CD4-positive, CD25-positive, alpha-beta regulatory T cell (primary cell): ENCODE data around the gene CMTM8. TPM values are rescaled to one million over a fixed set of nuclear protein-coding genes. Genes with fewer than 3 reads are reported as not detected.
"Not testable (repeated sequence)": the region's sequence is repeated elsewhere in the genome, so short reads cannot be mapped to it uniquely, and the experiment has no call there.

Source experiments
- ATAC-seq, 2 donors: fragments of 150-1000 bp; cut with Tn5 transposase; one replicate each; pipeline ENCODE4 v1.10.0; 2021; ENCODE audit warnings: low read depth in 2 of 2, moderate number of reproducible peaks in 2 of 2, moderate library complexity in 1 of 2
- DNase-seq, 3 donors: peaks; one replicate each; pipeline versions ENCODE4 v3.0.0 to v3.0.0-alpha.2; 2012 to 2022; ENCODE audit warnings: mixed read lengths in 1 of 3
- H3K27ac ChIP-seq: one replicate; pipeline ENCODE4 v1.7.0; 2013; ENCODE audit warnings: mild to moderate bottlenecking, low read length; ENCODE audit not compliant: insufficient read depth, poor library complexity, severe bottlenecking
- H3K27me3 ChIP-seq: one replicate; pipeline ENCODE4 v1.7.0; 2013; ENCODE audit warnings: low read length; ENCODE audit not compliant: control insufficient read depth, insufficient read depth
- H3K36me3 ChIP-seq: one replicate; pipeline ENCODE4 v1.7.0; 2013; ENCODE audit warnings: mild to moderate bottlenecking, low read length, moderate library complexity; ENCODE audit not compliant: control insufficient read depth, insufficient read depth
- H3K4me1 ChIP-seq: 2 replicates; pipeline ENCODE4 v1.7.0; 2013; ENCODE audit warnings: mild to moderate bottlenecking, low read length; ENCODE audit not compliant: insufficient read depth, control insufficient read depth, poor library complexity, severe bottlenecking
- H3K4me3 ChIP-seq: one replicate; pipeline ENCODE4 v1.7.0; 2013; ENCODE audit warnings: low read depth, mild to moderate bottlenecking, low read length, moderate library complexity
- H3K9me3 ChIP-seq, 2 experiments: 1 replicate in 1 of 2; 2 replicates in 1 of 2; pipeline ENCODE4 v1.7.0; 2013; ENCODE audit warnings: low read length in 2 of 2, mild to moderate bottlenecking in 1 of 2, moderate library complexity in 1 of 2; ENCODE audit not compliant: control insufficient read depth in 2 of 2
- H3K27ac Mint-ChIP-seq, 3 donors: one replicate each; pipeline ENCODE4 v1.8.0; 2020 to 2022; ENCODE audit warnings: mild to moderate bottlenecking in 3 of 3, mixed read lengths in 3 of 3, moderate library complexity in 2 of 3
- H3K27me3 Mint-ChIP-seq: one replicate; pipeline ENCODE4 v1.8.0; 2022; ENCODE audit warnings: mild to moderate bottlenecking, mixed read lengths
- H3K36me3 Mint-ChIP-seq: one replicate; pipeline ENCODE4 v1.8.0; 2020; ENCODE audit warnings: mixed read lengths
- H3K4me1 Mint-ChIP-seq, 4 donors: one replicate each; pipeline ENCODE4 v1.8.0; 2020 to 2022; ENCODE audit warnings: mixed read lengths in 4 of 4, mild to moderate bottlenecking in 1 of 4
- H3K4me3 Mint-ChIP-seq, 4 donors: one replicate each; pipeline ENCODE4 v1.8.0; 2020 to 2022; ENCODE audit warnings: mild to moderate bottlenecking in 4 of 4, mixed read lengths in 4 of 4, moderate library complexity in 3 of 4
- H3K9me3 Mint-ChIP-seq, 7 donors: one replicate each; pipeline ENCODE4 v1.8.0; 2020 to 2022; ENCODE audit warnings: mixed read lengths in 7 of 7, mild to moderate bottlenecking in 3 of 7, moderate library complexity in 2 of 7
- polyA plus RNA-seq, 4 donors: library from polyadenylated mRNA; unstranded; fragments of 300-500 nt; fragmentation: Illumina TruSeq; gene quantifications; one replicate each; pipeline ENCODE4 v1.2.3, GENCODE V29; 2021
- total RNA-seq: library from RNA; stranded (reverse); gene quantifications from one replicate; pipeline ENCODE4 v1.2.3, GENCODE V29; 2022

Gene CMTM8
- total and polyA plus RNA-seq, 5 donors from 2014 or later, result 5.8 to 14.6 (median 13.1) TPM

GRCh38 chr3:32228743-32229142, 9.7 kb upstream of the CMTM8 start:
- not testable (repeated sequence) for H3K9me3 ChIP-seq, H3K27ac Mint-ChIP-seq, ATAC-seq, DNase-seq, H3K27me3 ChIP-seq, H3K36me3 ChIP-seq, H3K4me3 Mint-ChIP-seq, H3K4me3 ChIP-seq, H3K9me3 Mint-ChIP-seq, H3K4me1 Mint-ChIP-seq, H3K4me1 ChIP-seq, H3K36me3 Mint-ChIP-seq, H3K27ac ChIP-seq
- H3K27me3 Mint-ChIP-seq, result peaks cover 27% of the 10 kb centered on the region

DNA sequence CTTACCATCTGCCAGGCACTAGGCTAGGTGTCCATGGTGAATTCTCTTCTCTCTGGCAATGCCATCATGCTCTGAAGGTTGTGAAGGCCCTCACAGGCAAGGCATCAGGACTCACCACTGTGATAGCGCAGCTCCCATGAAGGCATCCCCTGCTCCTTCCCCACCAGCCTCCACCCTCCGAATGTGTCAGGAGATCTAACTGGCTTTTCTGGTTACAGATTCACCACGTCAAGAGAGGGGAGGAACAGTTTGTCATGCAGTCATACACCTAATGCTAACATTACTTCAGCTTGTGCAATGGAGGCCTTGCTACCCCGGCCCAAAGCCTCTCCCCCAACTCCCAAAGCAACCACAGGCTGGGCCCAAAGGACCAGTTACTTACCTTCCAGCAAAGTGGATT, 8.9 kb upstream of the CMTM8 start:
- ATAC-seq (no peak), DNase-seq (no peak)
- H3K9me3 Mint-ChIP-seq, result peaks cover 0 to 2% (median 0%) of the 10 kb centered on the region in 7 donors
- Histone ChIP-seq H3K4me3 (no peak overlapping the region), H3K36me3 (no peaks in the 10 kb centered on the region), H3K27me3 (peaks cover 2% of the 10 kb centered on the region), H3K4me1 (no peaks in the 10 kb centered on the region), H3K27ac (no peak overlapping the region), H3K9me3 (no peaks in the 10 kb centered on the region)
- peaks cover 27% of the 10 kb centered on the region for H3K27me3 Mint-ChIP-seq
- peak overlapping the region in 1 of 3 donors; percentile 13 for H3K27ac Mint-ChIP-seq
- no peak overlapping the region for H3K4me3 Mint-ChIP-seq
- peaks cover 0 to 2% (median 0%) of the 10 kb centered on the region in 4 donors for H3K4me1 Mint-ChIP-seq
- H3K36me3 Mint-ChIP-seq, result no peaks in the 10 kb centered on the region

DNA sequence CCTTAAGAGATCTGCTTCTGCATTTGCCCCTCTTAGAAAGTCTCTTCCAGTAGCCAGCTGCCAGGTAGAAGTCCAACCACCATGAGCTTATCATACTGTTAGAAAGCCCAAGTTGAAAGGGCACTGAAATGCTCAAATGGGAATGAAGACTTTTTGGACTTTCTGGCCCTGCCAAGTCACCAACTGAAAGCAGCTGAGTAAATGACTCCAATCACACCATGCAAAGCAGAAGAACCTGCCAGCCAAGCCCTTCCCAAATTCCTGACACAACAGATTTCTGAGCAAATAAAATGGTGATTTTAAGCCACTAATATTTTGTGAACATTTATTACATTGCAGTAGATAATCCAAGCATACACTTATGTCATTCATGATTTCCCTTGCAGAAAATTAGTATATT, 2.1 kb upstream of the CMTM8 start:
- H3K27ac ChIP-seq, result no peak overlapping the region
- Mint-ChIP-seq H3K9me3 (no peaks in the 10 kb centered on the region), H3K4me3 (peak overlapping the region in 3 of 4 donors; percentile 24 to 88 (median 62)), H3K27me3 (peaks cover 37% of the 10 kb centered on the region), H3K36me3 (no peaks in the 10 kb centered on the region), H3K4me1 (peaks cover 4 to 40% (median 25%) of the 10 kb centered on the region in 4 donors), H3K27ac (no peak overlapping the region)
- H3K9me3 ChIP-seq, result no peaks in the 10 kb centered on the region
- DNase-seq, result no peak
- peaks cover 7% of the 10 kb centered on the region for H3K27me3 ChIP-seq
- H3K4me1 ChIP-seq, result peaks cover 27% of the 10 kb centered on the region
- H3K36me3 ChIP-seq, result no peaks in the 10 kb centered on the region
- no peak overlapping the region for H3K4me3 ChIP-seq
- no peak for ATAC-seq

DNA sequence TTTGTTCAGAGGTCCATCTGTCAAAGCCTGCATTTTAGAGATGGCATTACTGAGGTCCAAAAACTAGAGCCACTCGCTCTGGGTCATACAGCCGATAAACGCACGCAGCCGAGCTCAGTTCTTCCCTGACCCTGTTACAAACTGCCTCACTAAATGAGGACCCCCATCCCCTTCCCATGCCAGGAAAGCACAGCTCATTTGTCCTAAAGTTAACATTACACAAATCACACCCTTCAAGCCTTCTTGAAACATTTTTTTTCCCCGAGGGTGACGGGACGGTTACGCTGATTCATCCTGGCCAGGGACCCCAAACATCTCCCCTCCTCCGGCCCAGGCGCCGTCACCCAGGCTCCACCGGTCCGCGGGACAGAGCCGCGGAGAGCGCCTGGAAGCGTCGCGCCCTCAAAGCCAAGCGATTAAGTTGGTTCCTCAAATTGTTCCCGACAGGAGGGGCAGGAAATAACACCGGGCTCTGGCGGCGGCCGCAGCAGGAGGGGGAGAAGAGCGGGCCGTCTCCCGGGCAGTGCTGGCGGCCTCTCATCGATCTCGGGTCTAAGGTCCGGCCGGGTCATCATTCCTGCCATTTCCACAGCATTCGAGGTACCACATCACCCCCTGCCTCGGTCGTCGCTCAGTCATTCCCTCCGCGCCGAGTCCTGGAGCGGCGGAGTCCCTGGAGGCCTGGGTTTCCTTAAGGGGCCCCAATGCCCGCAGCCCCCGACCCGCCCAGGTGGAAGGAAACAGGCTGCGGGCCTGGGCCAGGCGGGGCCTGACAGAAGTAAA, 619 bp upstream of the CMTM8 start:
- Histone ChIP-seq H3K4me1 (peaks cover 27% of the 10 kb centered on the region), H3K27me3 (peaks cover 6% of the 10 kb centered on the region), H3K27ac (no peak overlapping the region), H3K36me3 (peaks cover 2% of the 10 kb centered on the region), H3K4me3 (no peak overlapping the region), H3K9me3 (no peaks in the 10 kb centered on the region)
- H3K27me3 Mint-ChIP-seq, result peaks cover 32% of the 10 kb centered on the region
- no peaks in the 10 kb centered on the region for H3K36me3 Mint-ChIP-seq
- H3K4me3 Mint-ChIP-seq, result peak overlapping the region; percentile 52 to 88 (median 82)
- H3K9me3 Mint-ChIP-seq, result peaks cover 0 to 2% (median 0%) of the 10 kb centered on the region in 7 donors
- DNase-seq (no peak), ATAC-seq (no peak)
- H3K27ac Mint-ChIP-seq, result peak overlapping the region in 2 of 3 donors; percentile 0 to 60
- H3K4me1 Mint-ChIP-seq, result peaks cover 4 to 45% (median 32%) of the 10 kb centered on the region in 4 donors

GRCh38 chr3:32239307-32240158, 1.1 kb downstream of the CMTM8 start:
- H3K4me1 ChIP-seq, result peaks cover 29% of the 10 kb centered on the region
- H3K9me3 ChIP-seq, result no peaks in the 10 kb centered on the region
- H3K36me3 ChIP-seq, result peaks cover 2% of the 10 kb centered on the region
- peak; percentile 10 to 16 for ATAC-seq
- peaks cover 0 to 2% (median 0%) of the 10 kb centered on the region in 7 donors for H3K9me3 Mint-ChIP-seq
- H3K4me3 Mint-ChIP-seq, result peak overlapping the region; percentile 81 to 92 (median 88)
- peaks cover 5% of the 10 kb centered on the region for H3K36me3 Mint-ChIP-seq
- peak in 1 of 3 donors; percentile 2 for DNase-seq
- H3K4me3 ChIP-seq, result peak overlapping the region; percentile 76
- peaks cover 4 to 57% (median 43%) of the 10 kb centered on the region in 4 donors for H3K4me1 Mint-ChIP-seq
- peak overlapping the region; percentile 16 for H3K27ac ChIP-seq
- H3K27me3 ChIP-seq, result peaks cover 6% of the 10 kb centered on the region
- peak overlapping the region; percentile 63 to 80 (median 77) for H3K27ac Mint-ChIP-seq
- peaks cover 23% of the 10 kb centered on the region for H3K27me3 Mint-ChIP-seq

DNA sequence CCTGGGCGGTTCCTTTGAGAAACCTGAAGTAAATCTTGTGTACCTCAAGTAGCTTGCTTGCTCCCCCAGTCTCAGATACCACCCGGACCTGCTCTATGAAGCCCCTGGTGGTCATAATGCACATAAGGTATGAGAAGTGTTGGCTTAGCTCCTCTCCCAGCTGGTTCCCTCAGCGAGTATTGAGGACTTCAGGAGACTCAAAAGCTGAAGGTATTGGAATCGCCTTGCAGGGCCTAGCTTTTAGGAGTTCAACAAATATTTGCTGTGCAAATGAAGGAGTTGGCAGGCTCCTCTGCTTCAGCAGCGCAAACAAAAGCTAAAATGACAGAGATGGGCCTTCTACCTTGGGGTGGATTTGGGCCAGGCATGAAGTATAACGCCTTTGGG, 1.7 kb downstream of the CMTM8 start:
- Histone ChIP-seq H3K4me1 (peaks cover 35% of the 10 kb centered on the region), H3K27ac (peak overlapping the region; percentile 16), H3K9me3 (no peaks in the 10 kb centered on the region), H3K36me3 (peaks cover 2% of the 10 kb centered on the region), H3K4me3 (peak overlapping the region; percentile 76), H3K27me3 (peaks cover 2% of the 10 kb centered on the region)
- DNase-seq, result peak; percentile 36 to 80 (median 56)
- ATAC-seq, result peak; percentile 67 to 70
- peaks cover 23% of the 10 kb centered on the region for H3K27me3 Mint-ChIP-seq
- peak overlapping the region; percentile 63 to 80 (median 77) for H3K27ac Mint-ChIP-seq
- peaks cover 0 to 2% (median 0%) of the 10 kb centered on the region in 7 donors for H3K9me3 Mint-ChIP-seq
- H3K4me1 Mint-ChIP-seq, result peaks cover 8 to 63% (median 48%) of the 10 kb centered on the region in 4 donors
- peak overlapping the region; percentile 81 to 92 (median 88) for H3K4me3 Mint-ChIP-seq
- H3K36me3 Mint-ChIP-seq, result peaks cover 5% of the 10 kb centered on the region

- DNase-seq, result no peak
- H3K4me1 ChIP-seq, result peaks cover 45% of the 10 kb centered on the region
- Mint-ChIP-seq H3K27ac (peak overlapping the region in 1 of 3 donors; percentile 50), H3K4me3 (peak overlapping the region; percentile 35 to 81 (median 54)), H3K4me1 (peaks cover 10 to 72% (median 54%) of the 10 kb centered on the region in 4 donors), H3K27me3 (peaks cover 23% of the 10 kb centered on the region), H3K36me3 (peaks cover 5% of the 10 kb centered on the region), H3K9me3 (peaks cover 0 to 2% (median 0%) of the 10 kb centered on the region in 7 donors)
- H3K9me3 ChIP-seq, result no peaks in the 10 kb centered on the region
- no peak for ATAC-seq
- no peak overlapping the region for H3K27ac ChIP-seq
- no peak overlapping the region for H3K4me3 ChIP-seq
- peaks cover 2% of the 10 kb centered on the region for H3K27me3 ChIP-seq
- peaks cover 2% of the 10 kb centered on the region for H3K36me3 ChIP-seq
These were observed 2.6 kb downstream of the CMTM8 start for GRCh38 chr3:32241100-32241499.
